Keratinocyte (primary cell): ENCODE results near the gene CHID1.

Source experiments
- EZH2 ChIP-seq: IDR thresholded peaks from one replicate; pipeline ENCODE4 v1.6.1; 2012; ENCODE audit warnings: inconsistent platforms, mild to moderate bottlenecking, low read length, moderate library complexity
- TF ChIP-seq, protein P1 (sequence below), 3 experiments: IDR thresholded peaks in 1 of 3; conservative IDR thresholded peaks in 1 of 3; optimal IDR thresholded peaks in 1 of 3; 2 replicates in 2 of 3; 3 replicates in 1 of 3; pipeline versions ENCODE3 to v1.5.1; 2011; ENCODE audit warnings: low read length in 3 of 3, mild to moderate bottlenecking in 3 of 3, moderate library complexity in 2 of 3, control low read depth in 1 of 3, inconsistent platforms in 1 of 3; ENCODE audit not compliant: insufficient read depth in 2 of 3; ENCODE audit errors: extremely low read depth in 1 of 3

DNA sequence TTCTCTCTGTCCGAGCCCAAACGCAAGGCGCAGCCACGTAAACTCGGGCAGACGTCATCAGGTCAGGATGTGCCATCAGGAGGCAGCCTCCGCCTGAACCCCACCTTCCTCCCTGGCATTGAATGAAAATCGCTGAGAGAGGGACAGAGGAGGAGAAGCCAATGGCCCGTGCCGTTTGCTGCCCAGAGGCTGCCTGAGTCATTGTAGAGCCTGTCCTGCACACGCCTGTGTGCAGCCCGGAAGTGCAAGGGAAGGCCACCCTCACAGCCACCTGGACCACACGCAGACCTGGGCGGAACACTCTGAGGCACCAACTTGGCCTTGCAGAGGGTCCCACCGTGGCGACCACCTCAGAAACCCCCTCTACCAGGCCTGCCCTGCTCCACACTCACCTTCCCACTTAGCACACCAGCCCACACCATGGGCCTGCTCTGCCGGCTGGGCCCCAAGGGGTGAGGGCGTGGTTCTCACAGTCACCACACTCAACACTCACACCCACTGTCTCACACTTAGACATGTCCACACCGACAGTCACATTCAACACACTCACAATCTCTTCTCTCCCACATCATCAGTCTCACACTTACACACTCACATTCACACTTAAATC is 9.1 kb downstream of the CHID1 start:
- TF ChIP-seq, protein P1, sequence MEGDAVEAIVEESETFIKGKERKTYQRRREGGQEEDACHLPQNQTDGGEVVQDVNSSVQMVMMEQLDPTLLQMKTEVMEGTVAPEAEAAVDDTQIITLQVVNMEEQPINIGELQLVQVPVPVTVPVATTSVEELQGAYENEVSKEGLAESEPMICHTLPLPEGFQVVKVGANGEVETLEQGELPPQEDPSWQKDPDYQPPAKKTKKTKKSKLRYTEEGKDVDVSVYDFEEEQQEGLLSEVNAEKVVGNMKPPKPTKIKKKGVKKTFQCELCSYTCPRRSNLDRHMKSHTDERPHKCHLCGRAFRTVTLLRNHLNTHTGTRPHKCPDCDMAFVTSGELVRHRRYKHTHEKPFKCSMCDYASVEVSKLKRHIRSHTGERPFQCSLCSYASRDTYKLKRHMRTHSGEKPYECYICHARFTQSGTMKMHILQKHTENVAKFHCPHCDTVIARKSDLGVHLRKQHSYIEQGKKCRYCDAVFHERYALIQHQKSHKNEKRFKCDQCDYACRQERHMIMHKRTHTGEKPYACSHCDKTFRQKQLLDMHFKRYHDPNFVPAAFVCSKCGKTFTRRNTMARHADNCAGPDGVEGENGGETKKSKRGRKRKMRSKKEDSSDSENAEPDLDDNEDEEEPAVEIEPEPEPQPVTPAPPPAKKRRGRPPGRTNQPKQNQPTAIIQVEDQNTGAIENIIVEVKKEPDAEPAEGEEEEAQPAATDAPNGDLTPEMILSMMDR (optimal IDR thresholded peaks at IDR 0.05 in 1 of 3, IDR thresholded peaks at IDR 0.05 in 1 of 3, conservative IDR thresholded peaks at IDR 0.05 in 1 of 3; ENCODE audit: extremely low read depth in 1 of 3, insufficient read depth in 2 of 3, low read length in 3 of 3) = no peak
- no peak for TF ChIP-seq EZH2
